ENCODE measurements around the gene UVRAG. TPM values are rescaled to one million over a fixed set of nuclear protein-coding genes. Genes with fewer than 3 reads are reported as not detected.

Gene UVRAG
- total RNA-seq, 1 donor from 2014 or later, result 20.7 TPM

- peak overlapping the region; percentile 65 for H3K27ac Mint-ChIP-seq
- TF ChIP-seq CTCF (conservative IDR thresholded peaks at IDR 0.05), result peak; percentile 94
- H3K4me3 Mint-ChIP-seq, result peak overlapping the region; percentile 71
- peaks cover 46% of the 10 kb centered on the region for H3K4me1 Mint-ChIP-seq (ENCODE audit: unreplicated experiment)
- no peaks in the 10 kb centered on the region for H3K36me3 Mint-ChIP-seq
- H3K9me3 Mint-ChIP-seq, result no peaks in the 10 kb centered on the region
- DNase-seq (ENCODE audit: extremely low spot score, unreplicated experiment), result peak; percentile 85
- H3K27me3 Mint-ChIP-seq, result peaks cover 21% of the 10 kb centered on the region
Measured at GRCh38 chr11:76152086-76152681, 337.2 kb downstream of the UVRAG start.

- Mint-ChIP-seq H3K27me3 (peaks cover 21% of the 10 kb centered on the region), H3K4me3 (peak overlapping the region; percentile 71), H3K4me1 (ENCODE audit: unreplicated experiment) (peaks cover 46% of the 10 kb centered on the region), H3K36me3 (no peaks in the 10 kb centered on the region), H3K9me3 (no peaks in the 10 kb centered on the region), H3K27ac (peak overlapping the region; percentile 73)
- no peak for DNase-seq (ENCODE audit: extremely low spot score, unreplicated experiment)
- TF ChIP-seq CTCF (conservative IDR thresholded peaks at IDR 0.05), result no peak
Measured at GRCh38 chr11:76152741-76153570, 337.9 kb downstream of the UVRAG start.

GRCh38 chr11:76153571-76153923 lies 338.5 kb downstream of the UVRAG start:
- H3K27ac Mint-ChIP-seq, result peak overlapping the region; percentile 73
- H3K4me1 Mint-ChIP-seq (ENCODE audit: unreplicated experiment), result peaks cover 46% of the 10 kb centered on the region
- H3K4me3 Mint-ChIP-seq, result peak overlapping the region; percentile 71
- no peaks in the 10 kb centered on the region for H3K9me3 Mint-ChIP-seq
- H3K36me3 Mint-ChIP-seq, result no peaks in the 10 kb centered on the region
- DNase-seq (ENCODE audit: extremely low spot score, unreplicated experiment), result no peak
- no peak for TF ChIP-seq CTCF (conservative IDR thresholded peaks at IDR 0.05)
- peaks cover 21% of the 10 kb centered on the region for H3K27me3 Mint-ChIP-seq

- Mint-ChIP-seq H3K4me1 (ENCODE audit: unreplicated experiment) (peaks cover 52% of the 10 kb centered on the region), H3K27ac (no peak overlapping the region), H3K36me3 (no peaks in the 10 kb centered on the region), H3K9me3 (no peaks in the 10 kb centered on the region), H3K27me3 (peaks cover 21% of the 10 kb centered on the region), H3K4me3 (no peak overlapping the region)
- TF ChIP-seq CTCF (conservative IDR thresholded peaks at IDR 0.05), result no peak
- no peak for DNase-seq (ENCODE audit: extremely low spot score, unreplicated experiment)
Measured at GRCh38 chr11:76155500-76156227, 340.7 kb downstream of the UVRAG start.

- H3K27ac Mint-ChIP-seq, result no peak overlapping the region
- H3K4me1 Mint-ChIP-seq (ENCODE audit: unreplicated experiment), result peaks cover 41% of the 10 kb centered on the region
- DNase-seq (ENCODE audit: extremely low spot score, unreplicated experiment), result no peak
Measured at GRCh38 chr11:76156971-76157427, 342.0 kb downstream of the UVRAG start.

More at GRCh38 chr11:76156971-76157427, 342.0 kb downstream of the UVRAG start:
- H3K27me3 Mint-ChIP-seq, result peaks cover 14% of the 10 kb centered on the region
- H3K4me3 Mint-ChIP-seq, result no peak overlapping the region
- H3K9me3 Mint-ChIP-seq, result no peaks in the 10 kb centered on the region
- no peak for TF ChIP-seq CTCF (conservative IDR thresholded peaks at IDR 0.05)
- H3K36me3 Mint-ChIP-seq, result no peaks in the 10 kb centered on the region
